Measurements from ENCODE around the gene ZBTB20.

DNA sequence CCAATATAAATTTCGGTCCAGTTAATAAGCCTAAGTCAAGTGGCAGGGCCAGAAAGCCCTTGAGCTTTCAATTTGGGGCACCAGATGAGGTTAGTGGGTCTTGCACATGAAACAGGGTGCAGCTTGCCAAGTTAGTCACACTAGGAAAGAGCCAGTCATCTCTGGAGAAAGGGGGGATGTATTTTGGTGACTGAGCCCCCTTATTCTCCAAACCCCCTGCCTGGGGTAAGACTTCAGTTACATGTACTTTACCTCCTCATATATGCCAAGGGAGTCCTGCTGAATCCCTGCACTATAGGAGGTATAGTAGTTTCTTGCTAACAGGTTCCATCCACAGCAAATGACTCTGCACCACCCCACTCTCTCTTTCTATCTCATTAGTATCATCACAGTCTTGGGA lies 790.6 kb downstream of the ZBTB20 start:
- no peak for TF ChIP-seq EZH2phosphoT487 (IDR thresholded peaks at IDR 0.05; ENCODE audit: low read depth)
- TF ChIP-seq, protein P1, sequence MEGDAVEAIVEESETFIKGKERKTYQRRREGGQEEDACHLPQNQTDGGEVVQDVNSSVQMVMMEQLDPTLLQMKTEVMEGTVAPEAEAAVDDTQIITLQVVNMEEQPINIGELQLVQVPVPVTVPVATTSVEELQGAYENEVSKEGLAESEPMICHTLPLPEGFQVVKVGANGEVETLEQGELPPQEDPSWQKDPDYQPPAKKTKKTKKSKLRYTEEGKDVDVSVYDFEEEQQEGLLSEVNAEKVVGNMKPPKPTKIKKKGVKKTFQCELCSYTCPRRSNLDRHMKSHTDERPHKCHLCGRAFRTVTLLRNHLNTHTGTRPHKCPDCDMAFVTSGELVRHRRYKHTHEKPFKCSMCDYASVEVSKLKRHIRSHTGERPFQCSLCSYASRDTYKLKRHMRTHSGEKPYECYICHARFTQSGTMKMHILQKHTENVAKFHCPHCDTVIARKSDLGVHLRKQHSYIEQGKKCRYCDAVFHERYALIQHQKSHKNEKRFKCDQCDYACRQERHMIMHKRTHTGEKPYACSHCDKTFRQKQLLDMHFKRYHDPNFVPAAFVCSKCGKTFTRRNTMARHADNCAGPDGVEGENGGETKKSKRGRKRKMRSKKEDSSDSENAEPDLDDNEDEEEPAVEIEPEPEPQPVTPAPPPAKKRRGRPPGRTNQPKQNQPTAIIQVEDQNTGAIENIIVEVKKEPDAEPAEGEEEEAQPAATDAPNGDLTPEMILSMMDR (IDR thresholded peaks at IDR 0.05; ENCODE audit: low read depth, low read length): no peak

All from OCI-LY3 (cell line).